GM21423 (cell line): Measurements from ENCODE around the gene FHIT.

Experiments
- ATAC-seq: cut with Tn5 transposase; IDR thresholded peaks from one replicate; pipeline ENCODE4 v1.9.1; 2021; ENCODE audit warnings: mild to moderate bottlenecking, moderate library complexity; ENCODE audit not compliant: unreplicated experiment

Gene FHIT

GRCh38 chr3:59731943-59732342 is 1519.3 kb downstream of the FHIT start:
- ATAC-seq: peak; percentile 64

- no peak for ATAC-seq
Measured at GRCh38 chr3:59730591-59730990, 1520.7 kb downstream of the FHIT start.

GRCh38 chr3:59728587-59728908 is 1522.7 kb downstream of the FHIT start:
- ATAC-seq: no peak

- no peak for ATAC-seq
Measured at GRCh38 chr3:59727902-59728586, 1523.2 kb downstream of the FHIT start.

- ATAC-seq: no peak
Measured at GRCh38 chr3:59726279-59726678, 1525.0 kb downstream of the FHIT start.

GRCh38 chr3:59717679-59718205 is 1533.5 kb downstream of the FHIT start:
- no peak for ATAC-seq

GRCh38 chr3:59714066-59714465 is 1537.2 kb downstream of the FHIT start:
- ATAC-seq: no peak

- no peak for ATAC-seq
Measured at GRCh38 chr3:59710554-59710953, 1540.7 kb downstream of the FHIT start.

GRCh38 chr3:59709702-59710553 is 1541.3 kb downstream of the FHIT start:
- no peak for ATAC-seq

- no peak for ATAC-seq
Measured at GRCh38 chr3:59708202-59708601, 1543.0 kb downstream of the FHIT start.

GRCh38 chr3:59704292-59704691 is 1547.0 kb downstream of the FHIT start:
- no peak for ATAC-seq

GRCh38 chr3:59699648-59700320 is 1551.5 kb downstream of the FHIT start:
- ATAC-seq: no peak
